T-cell (primary cell): Measurements from ENCODE around the gene FLT1. TPM values are rescaled to one million over a fixed set of nuclear protein-coding genes. Genes with fewer than 3 reads are reported as not detected.

Experiments
- ATAC-seq, 4 experiments: fragments of 200-7000 bp in 3 of 4; fragments of 150-1000 bp in 1 of 4; cut with Tn5 transposase; replicated peaks in 1 of 4; 1 replicate in 3 of 4; 2 replicates in 1 of 4; pipeline ENCODE4 v1.10.0; 2021; ENCODE audit warnings: moderate library complexity in 3 of 4, mild to moderate bottlenecking in 2 of 4, moderate number of reproducible peaks in 1 of 4
- CTCF ChIA-PET, 2 donors: fragments of 300-600 bp; sonication (Branson Sonifier 250); formaldehyde crosslinking; loops; one replicate each; lab custom pipeline; 2022; ENCODE audit warnings: antibody characterized with exemption in 2 of 2; lab: Charles Lee
- POLR2A ChIA-PET, 2 donors: fragments of 300-600 bp; sonication (Branson Sonifier 250); formaldehyde crosslinking; loops; one replicate each; lab custom pipeline; 2022; ENCODE audit warnings: antibody characterized with exemption in 2 of 2; lab: Charles Lee
- DNase-seq, 35 experiments: peaks; one replicate each; pipeline versions ENCODE4 v3.0.0 to v3.0.0-alpha.2; 2013 to 2023
- H3K27ac ChIP-seq: one replicate; pipeline ENCODE4 v1.5.1; 2013; ENCODE audit warnings: low read length
- H3K27me3 ChIP-seq, 2 experiments: replicated peaks in 1 of 2; 1 replicate in 1 of 2; 2 replicates in 1 of 2; pipeline versions ENCODE4 v1.6.1 to v1.7.0; 2013; ENCODE audit warnings: low read length in 1 of 2, mixed read lengths in 1 of 2; ENCODE audit not compliant: control insufficient read depth in 2 of 2, insufficient read depth in 2 of 2; ENCODE audit errors: extremely low read depth in 1 of 2
- H3K36me3 ChIP-seq, 2 donors: 1 replicate in 1 of 2; 2 replicates in 1 of 2; pipeline versions ENCODE4 v1.6.1 to v1.7.0; 2013; ENCODE audit warnings: low read length in 1 of 2; ENCODE audit not compliant: control insufficient read depth in 2 of 2, insufficient read depth in 1 of 2; ENCODE audit errors: extremely low read depth in 1 of 2
- H3K4me1 ChIP-seq, 2 experiments: 1 replicate in 1 of 2; 2 replicates in 1 of 2; pipeline versions ENCODE4 v1.6.1 to v1.7.0; 2013; ENCODE audit warnings: low read length in 2 of 2, mixed read lengths in 1 of 2; ENCODE audit not compliant: insufficient read depth in 2 of 2, control insufficient read depth in 1 of 2; ENCODE audit errors: extremely low read depth in 1 of 2
- H3K4me3 ChIP-seq, 2 donors: 1 replicate in 1 of 2; 2 replicates in 1 of 2; pipeline versions ENCODE4 v1.5.1 to v1.7.0; 2013; ENCODE audit warnings: mild to moderate bottlenecking in 2 of 2, low read length in 1 of 2, moderate library complexity in 1 of 2; ENCODE audit not compliant: control insufficient read depth in 1 of 2; ENCODE audit errors: extremely low read depth in 1 of 2
- H3K9me3 ChIP-seq: 2 replicates; pipeline ENCODE4 v1.7.0; 2013
- H3K27ac Mint-ChIP-seq, 2 donors: one replicate each; pipeline ENCODE4 v1.8.0; 2020 to 2021; ENCODE audit warnings: mild to moderate bottlenecking in 2 of 2, mixed read lengths in 2 of 2
- H3K27me3 Mint-ChIP-seq, 2 donors: one replicate each; pipeline ENCODE4 v1.8.0; 2021 to 2022; ENCODE audit warnings: mixed read lengths in 2 of 2
- H3K36me3 Mint-ChIP-seq: one replicate; pipeline ENCODE4 v1.8.0; 2021; ENCODE audit warnings: mixed read lengths
- H3K4me1 Mint-ChIP-seq, 3 donors: one replicate each; pipeline ENCODE4 v1.8.0; 2020 to 2022; ENCODE audit warnings: mixed read lengths in 3 of 3, mild to moderate bottlenecking in 1 of 3
- H3K4me3 Mint-ChIP-seq, 3 donors: one replicate each; pipeline ENCODE4 v1.8.0; 2020 to 2022; ENCODE audit warnings: mild to moderate bottlenecking in 3 of 3, mixed read lengths in 3 of 3, moderate library complexity in 3 of 3
- H3K9me3 Mint-ChIP-seq, 3 donors: one replicate each; pipeline ENCODE4 v1.8.0; 2020 to 2022; ENCODE audit warnings: mixed read lengths in 3 of 3
- WGBS: methylation state at CpG from one replicate; pipeline ENCODE4 v1.1.5; 2013; ENCODE audit warnings: missing lambda C conversion rate; ENCODE audit not compliant: insufficient coverage; 5-methylcytosine and 5-hydroxymethylcytosine counted together
- total RNA-seq, 35 experiments: library from RNA in 6 of 35; stranded (reverse) in 6 of 35; fragments of 120-200 nt in 1 of 35; gene quantifications; one replicate each; pipeline versions ENCODE4 v1.2.1 to v1.2.4 and lab custom pipeline; 2013 to 2026

Gene FLT1
- total RNA-seq, 5 donors from 2014 or later (not counting 1 experiment from before 2014, with no cell fraction given) = 0.56 to 2.9 (median 1.6) TPM

- no peaks in the 10 kb centered on the region for H3K36me3 Mint-ChIP-seq
- Histone ChIP-seq H3K36me3 (no peaks in the 10 kb centered on the region), H3K27ac (no peak overlapping the region), H3K4me1 (no peaks in the 10 kb centered on the region), H3K4me3 (no peak overlapping the region), H3K9me3 (no peaks in the 10 kb centered on the region), H3K27me3 (peaks cover 0 to 19% of the 10 kb centered on the region in 2 experiments)
- peaks cover 35 to 37% of the 10 kb centered on the region in 2 donors for H3K27me3 Mint-ChIP-seq
- CTCF ChIA-PET = no interaction called here
- WGBS = no CpG with 5 or more reads among the region's 3 CpGs
- peaks cover 0 to 9% (median 4%) of the 10 kb centered on the region in 3 donors for H3K9me3 Mint-ChIP-seq
- no peak overlapping the region for H3K27ac Mint-ChIP-seq
- POLR2A ChIA-PET = no interaction called here
- no peak for ATAC-seq
- no peak for DNase-seq
- H3K4me1 Mint-ChIP-seq = no peaks in the 10 kb centered on the region
- H3K4me3 Mint-ChIP-seq = no peak overlapping the region
Observed at GRCh38 chr13:28538932-28539331, 44.0 kb upstream of the FLT1 start.

DNA sequence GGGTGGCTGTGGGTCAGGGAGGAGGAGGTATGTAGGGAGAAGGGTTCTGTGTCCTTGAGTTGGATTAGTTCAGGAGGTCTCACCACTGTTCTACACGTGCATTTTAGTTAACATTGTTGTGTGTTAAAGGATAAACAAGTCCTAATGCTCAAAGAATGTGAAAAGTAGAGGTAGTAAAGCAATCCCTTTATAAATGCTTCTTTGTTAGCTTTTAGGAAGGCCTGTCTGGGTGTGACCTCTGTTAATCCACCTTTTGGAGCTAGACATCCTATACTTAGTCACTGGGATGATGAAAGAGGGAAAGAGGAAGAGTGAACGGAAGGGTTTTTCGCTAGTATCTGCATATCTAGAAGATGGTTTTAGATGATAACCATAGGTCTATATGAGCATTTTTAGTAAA is 42.2 kb upstream of the FLT1 start:
- ATAC-seq (no peak), DNase-seq (no peak)
- H3K36me3 ChIP-seq = no peaks in the 10 kb centered on the region
- H3K27ac Mint-ChIP-seq = no peak overlapping the region
- H3K27me3 ChIP-seq = peaks cover 0 to 32% of the 10 kb centered on the region in 2 experiments
- no peak overlapping the region for H3K4me3 ChIP-seq
- no peaks in the 10 kb centered on the region for H3K9me3 ChIP-seq
- no peaks in the 10 kb centered on the region for H3K36me3 Mint-ChIP-seq
- no peak overlapping the region for H3K4me3 Mint-ChIP-seq
- ChIA-PET CTCF (no interaction called here), POLR2A (no interaction called here)
- no peaks in the 10 kb centered on the region for H3K9me3 Mint-ChIP-seq
- no peak overlapping the region for H3K27ac ChIP-seq
- H3K27me3 Mint-ChIP-seq = peaks cover 42 to 43% of the 10 kb centered on the region in 2 donors
- H3K4me1 ChIP-seq = peaks cover 0 to 3% of the 10 kb centered on the region in 2 experiments
- peaks cover 0 to 4% (median 2%) of the 10 kb centered on the region in 3 donors for H3K4me1 Mint-ChIP-seq
- WGBS = no CpG with 5 or more reads among the region's 3 CpGs

- no peaks in the 10 kb centered on the region for H3K36me3 Mint-ChIP-seq
- Histone ChIP-seq H3K27ac (no peak overlapping the region), H3K36me3 (no peaks in the 10 kb centered on the region), H3K4me3 (no peak overlapping the region), H3K9me3 (no peaks in the 10 kb centered on the region), H3K4me1 (peaks cover 0 to 11% of the 10 kb centered on the region in 2 experiments), H3K27me3 (peaks cover 0 to 40% of the 10 kb centered on the region in 2 experiments)
- no peak overlapping the region for H3K4me3 Mint-ChIP-seq
- H3K9me3 Mint-ChIP-seq = no peaks in the 10 kb centered on the region
- POLR2A ChIA-PET = no interaction called here
- CTCF ChIA-PET = no interaction called here
- peaks cover 39 to 42% of the 10 kb centered on the region in 2 donors for H3K27me3 Mint-ChIP-seq
- ATAC-seq (no peak), DNase-seq (no peak)
- WGBS = 67% methylated on average over 1 of the region's 3 CpGs
- peaks cover 0 to 4% (median 2%) of the 10 kb centered on the region in 3 donors for H3K4me1 Mint-ChIP-seq
- no peak overlapping the region for H3K27ac Mint-ChIP-seq
Observed at GRCh38 chr13:28536371-28536770, 41.4 kb upstream of the FLT1 start.

GRCh38 chr13:28535734-28536133 is 40.8 kb upstream of the FLT1 start:
- Mint-ChIP-seq H3K4me3 (no peak overlapping the region), H3K27me3 (peaks cover 39 to 42% of the 10 kb centered on the region in 2 donors), H3K36me3 (no peaks in the 10 kb centered on the region), H3K27ac (no peak overlapping the region), H3K4me1 (peaks cover 0 to 4% (median 2%) of the 10 kb centered on the region in 3 donors), H3K9me3 (no peaks in the 10 kb centered on the region)
- DNase-seq (no peak), ATAC-seq (no peak)
- Histone ChIP-seq H3K27ac (no peak overlapping the region), H3K9me3 (no peaks in the 10 kb centered on the region), H3K4me1 (peaks cover 0 to 17% of the 10 kb centered on the region in 2 experiments), H3K36me3 (no peaks in the 10 kb centered on the region), H3K4me3 (no peak overlapping the region), H3K27me3 (peaks cover 2 to 46% of the 10 kb centered on the region in 2 experiments)
- ChIA-PET CTCF (no interaction called here), POLR2A (no interaction called here)
- WGBS = no CpG with 5 or more reads among the region's 2 CpGs

- Histone ChIP-seq H3K9me3 (no peaks in the 10 kb centered on the region), H3K4me1 (peaks cover 0 to 17% of the 10 kb centered on the region in 2 experiments), H3K36me3 (no peaks in the 10 kb centered on the region), H3K27ac (no peak overlapping the region), H3K27me3 (peaks cover 3 to 47% of the 10 kb centered on the region in 2 experiments), H3K4me3 (no peak overlapping the region)
- ChIA-PET CTCF (no interaction called here), POLR2A (no interaction called here)
- no peak overlapping the region for H3K27ac Mint-ChIP-seq
- H3K9me3 Mint-ChIP-seq = no peaks in the 10 kb centered on the region
- ATAC-seq = no peak
- no peaks in the 10 kb centered on the region for H3K36me3 Mint-ChIP-seq
- DNase-seq = no peak
- peaks cover 36 to 39% of the 10 kb centered on the region in 2 donors for H3K27me3 Mint-ChIP-seq
- H3K4me3 Mint-ChIP-seq = no peak overlapping the region
- peaks cover 0 to 4% (median 2%) of the 10 kb centered on the region in 3 donors for H3K4me1 Mint-ChIP-seq
- 73% methylated on average over 5 of the region's 5 CpGs for WGBS
Observed at GRCh38 chr13:28534801-28535200, 39.9 kb upstream of the FLT1 start.

- CTCF ChIA-PET = no interaction called here
Observed at GRCh38 chr13:28534210-28534609, 39.3 kb upstream of the FLT1 start.

More at GRCh38 chr13:28534210-28534609, 39.3 kb upstream of the FLT1 start:
- Histone ChIP-seq H3K4me1 (peaks cover 0 to 17% of the 10 kb centered on the region in 2 experiments), H3K9me3 (no peaks in the 10 kb centered on the region), H3K4me3 (no peak overlapping the region), H3K27me3 (peaks cover 3 to 48% of the 10 kb centered on the region in 2 experiments), H3K36me3 (no peaks in the 10 kb centered on the region), H3K27ac (no peak overlapping the region)
- Mint-ChIP-seq H3K4me1 (peaks cover 0 to 4% (median 2%) of the 10 kb centered on the region in 3 donors), H3K27me3 (peaks cover 36 to 40% of the 10 kb centered on the region in 2 donors), H3K4me3 (no peak overlapping the region), H3K27ac (no peak overlapping the region), H3K36me3 (no peaks in the 10 kb centered on the region), H3K9me3 (no peaks in the 10 kb centered on the region)
- DNase-seq (no peak), ATAC-seq (no peak)
- POLR2A ChIA-PET = no interaction called here
- no CpG with 5 or more reads among the region's 5 CpGs for WGBS
